Stomach (tissue), 9 donors: ENCODE data around the gene ETF1. TPM values are rescaled to one million over a fixed set of nuclear protein-coding genes. Genes with fewer than 3 reads are reported as not detected.

Experiments used
- DNase-seq, 2 donors: peaks; one replicate each; pipeline versions ENCODE4 v3.0.0 to v3.0.0-alpha.2; 2013 to 2019
- H3K27ac ChIP-seq, 5 donors: fragments of 200-600 bp in 4 of 5; sonication (generic) in 4 of 5; one replicate each; pipeline ENCODE4 v1.5.1; 2013 to 2019; ENCODE audit warnings: mild to moderate bottlenecking in 1 of 5, moderate library complexity in 1 of 5
- H3K27me3 ChIP-seq, 3 donors: fragments of 200-600 bp; sonication (generic); one replicate each; pipeline ENCODE4 v1.5.1; 2017 to 2019; ENCODE audit warnings: mixed run types in 1 of 3
- H3K36me3 ChIP-seq, 4 donors: fragments of 200-600 bp; sonication (generic); 1 replicate in 3 of 4; 2 replicates in 1 of 4; pipeline ENCODE4 v1.5.1; 2016 to 2019
- H3K4me1 ChIP-seq, 4 donors: fragments of 200-600 bp; sonication (generic); one replicate each; pipeline ENCODE4 v1.5.1; 2016 to 2019
- H3K4me3 ChIP-seq, 4 donors: fragments of 200-600 bp; sonication (generic) in 3 of 4; one replicate each; pipeline ENCODE4 v1.5.1; 2016 to 2019; ENCODE audit warnings: mild to moderate bottlenecking in 1 of 4
- H3K9me3 ChIP-seq, 4 donors: fragments of 200-600 bp; sonication (generic); one replicate each; pipeline ENCODE4 v1.5.1; 2016 to 2019
- EP300 ChIP-seq: sonication (generic); formaldehyde crosslinking; IDR thresholded peaks from one replicate; pipeline ENCODE4 v1.6.1; 2017; ENCODE audit warnings: antibody characterized with exemption
- POLR2A ChIP-seq, 4 donors: fragments of 450-650 bp; IDR thresholded peaks; one replicate each; pipeline ENCODE4 v1.6.1; 2016; ENCODE audit warnings: antibody characterized with exemption in 4 of 4, control low read depth in 2 of 4, mild to moderate bottlenecking in 1 of 4, moderate library complexity in 1 of 4
- POLR2AphosphoS5 ChIP-seq, 3 donors: sonication (generic); formaldehyde crosslinking; IDR thresholded peaks; one replicate each; pipeline ENCODE4 v1.6.1; 2016; ENCODE audit warnings: antibody characterized with exemption in 3 of 3
- WGBS, 5 donors: extraction: QIAGEN DNeasy Blood & Tissue Kit in 3 of 5; methylation state at CpG; one replicate each; pipeline versions ENCODE4 v1.1.5 to v1.1.7; 2013 to 2018; 5-methylcytosine and 5-hydroxymethylcytosine counted together
- intact Hi-C: fragments of 100-400 bp; cut with DNase I; formaldehyde crosslinking; loops from one replicate; pipeline ENCODE4 v1.15.1; 2023; ENCODE audit warnings: low total_unique reads
- polyA plus RNA-seq, 3 donors: library from polyadenylated mRNA; stranded (reverse); fragments of 200-250 nt; gene quantifications; one replicate each; pipeline ENCODE4 v1.2.3, GENCODE V29; 2013
- total RNA-seq, 5 donors: library from RNA; depleted of rRNA; stranded (reverse); fragments of >200 nt; gene quantifications; one replicate each; pipeline versions ENCODE4 v1.1.0 to v1.2.3, GENCODE V29; 2014 to 2016
- TF ChIP-seq, protein P1 (sequence below), 7 experiments: fragments of 450-650 bp in 4 of 7; fragments of 200-600 bp in 3 of 7; sonication (generic) in 3 of 7; IDR thresholded peaks; one replicate each; pipeline ENCODE4 v1.5.1; 2016 to 2019; ENCODE audit warnings: antibody characterized with exemption in 7 of 7, control low read depth in 2 of 7, mild to moderate bottlenecking in 1 of 7
- donor health status: healthy with polysubstance abuse.
- donor health status: Bipolar disorder and iron deficiency.
- donor health status: healthy.

ETF1 gene
- total and polyA plus RNA-seq, 8 donors = 9.0 to 119 (median 51.0) TPM

DNA sequence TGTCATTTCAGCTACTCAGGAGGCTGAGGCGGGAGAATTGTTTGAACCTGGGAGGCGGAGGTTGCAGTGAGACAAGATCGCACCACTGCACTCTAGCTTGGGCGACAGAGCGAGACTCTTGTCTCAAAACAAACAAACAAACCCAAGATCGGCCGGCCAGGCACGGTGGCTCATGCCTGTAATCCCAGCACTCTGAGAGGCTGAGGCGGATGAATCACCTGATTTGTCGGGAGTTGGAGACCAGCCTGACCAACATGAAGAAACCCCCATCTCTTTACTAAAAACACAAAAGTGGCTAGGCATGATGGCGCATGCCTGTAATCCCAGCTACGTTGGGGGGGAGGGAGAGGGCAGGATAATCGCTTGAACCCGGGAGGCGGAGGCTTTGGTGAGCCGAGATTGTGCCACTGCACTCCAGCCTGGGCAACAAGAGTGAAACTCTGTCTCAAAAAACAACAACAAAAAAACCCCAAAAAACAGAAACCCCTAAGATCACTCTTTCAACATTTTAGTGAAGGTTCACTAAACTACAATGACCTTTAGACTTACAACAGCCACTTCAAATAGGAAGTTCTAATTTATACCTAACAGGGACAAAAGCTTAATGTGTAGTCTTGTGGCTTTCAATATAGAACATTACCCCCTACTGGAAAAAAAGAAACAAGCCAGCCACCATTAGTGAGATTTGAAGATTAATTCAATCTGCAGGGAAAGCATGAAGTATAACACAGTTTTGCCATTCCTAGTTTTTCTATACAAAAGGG, 25.2 kb upstream of the ETF1 start:
- 79 to 85% (median 82%) methylated on average over 13 to 16 of the region's 16 CpGs for WGBS, 5 donors
- H3K27ac ChIP-seq = no peak overlapping the region
- no peaks in the 10 kb centered on the region for H3K9me3 ChIP-seq
- H3K27me3 ChIP-seq = no peaks in the 10 kb centered on the region
- DNase-seq = no peak
- TF ChIP-seq POLR2A (IDR thresholded peaks at IDR 0.05) (no peak), POLR2AphosphoS5 (IDR thresholded peaks at IDR 0.05) (no peak), EP300 (no peak)
- TF ChIP-seq, protein P1, sequence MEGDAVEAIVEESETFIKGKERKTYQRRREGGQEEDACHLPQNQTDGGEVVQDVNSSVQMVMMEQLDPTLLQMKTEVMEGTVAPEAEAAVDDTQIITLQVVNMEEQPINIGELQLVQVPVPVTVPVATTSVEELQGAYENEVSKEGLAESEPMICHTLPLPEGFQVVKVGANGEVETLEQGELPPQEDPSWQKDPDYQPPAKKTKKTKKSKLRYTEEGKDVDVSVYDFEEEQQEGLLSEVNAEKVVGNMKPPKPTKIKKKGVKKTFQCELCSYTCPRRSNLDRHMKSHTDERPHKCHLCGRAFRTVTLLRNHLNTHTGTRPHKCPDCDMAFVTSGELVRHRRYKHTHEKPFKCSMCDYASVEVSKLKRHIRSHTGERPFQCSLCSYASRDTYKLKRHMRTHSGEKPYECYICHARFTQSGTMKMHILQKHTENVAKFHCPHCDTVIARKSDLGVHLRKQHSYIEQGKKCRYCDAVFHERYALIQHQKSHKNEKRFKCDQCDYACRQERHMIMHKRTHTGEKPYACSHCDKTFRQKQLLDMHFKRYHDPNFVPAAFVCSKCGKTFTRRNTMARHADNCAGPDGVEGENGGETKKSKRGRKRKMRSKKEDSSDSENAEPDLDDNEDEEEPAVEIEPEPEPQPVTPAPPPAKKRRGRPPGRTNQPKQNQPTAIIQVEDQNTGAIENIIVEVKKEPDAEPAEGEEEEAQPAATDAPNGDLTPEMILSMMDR (IDR thresholded peaks at IDR 0.05) = no peak
- peaks cover 0 to 72% (median 41%) of the 10 kb centered on the region in 4 donors for H3K4me1 ChIP-seq
- H3K4me3 ChIP-seq = no peak overlapping the region
- H3K36me3 ChIP-seq = peaks cover 86 to 100% (median 100%) of the 10 kb centered on the region in 4 donors
- intact Hi-C loops = no loop called here

DNA sequence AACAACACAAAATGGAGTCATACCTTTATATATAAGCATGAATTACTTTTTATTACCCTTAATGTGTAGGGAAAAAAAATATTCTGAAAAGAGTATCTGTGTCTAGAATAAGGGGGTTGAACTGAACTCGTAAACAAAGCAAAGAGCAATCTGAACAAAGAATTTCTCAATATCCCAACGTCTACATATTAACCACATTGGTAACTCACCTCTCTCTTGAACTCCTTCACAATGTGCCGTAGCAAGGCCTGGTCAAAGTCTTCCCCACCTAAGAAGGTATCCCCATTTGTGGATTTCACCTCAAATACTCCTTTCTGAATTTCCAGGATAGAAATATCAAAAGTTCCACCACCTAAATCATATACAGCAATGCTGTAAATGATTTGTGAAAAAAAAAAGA, 23.8 kb upstream of the ETF1 start:
- no peak for DNase-seq
- no peak overlapping the region for H3K4me3 ChIP-seq
- no peak for TF ChIP-seq POLR2A (IDR thresholded peaks at IDR 0.05)
- no peak for TF ChIP-seq EP300
- TF ChIP-seq, protein P1 (IDR thresholded peaks at IDR 0.05) = no peak
- no peak for TF ChIP-seq POLR2AphosphoS5 (IDR thresholded peaks at IDR 0.05)
- H3K36me3 ChIP-seq = peaks cover 72 to 100% (median 100%) of the 10 kb centered on the region in 4 donors
- H3K9me3 ChIP-seq = no peaks in the 10 kb centered on the region
- no peak overlapping the region for H3K27ac ChIP-seq
- no peaks in the 10 kb centered on the region for H3K27me3 ChIP-seq
- peaks cover 0 to 60% (median 34%) of the 10 kb centered on the region in 4 donors for H3K4me1 ChIP-seq
- 72 to 77% (median 76%) methylated on average over 3 of the region's 3 CpGs for WGBS, 5 donors
- intact Hi-C loops = no loop called here

DNA sequence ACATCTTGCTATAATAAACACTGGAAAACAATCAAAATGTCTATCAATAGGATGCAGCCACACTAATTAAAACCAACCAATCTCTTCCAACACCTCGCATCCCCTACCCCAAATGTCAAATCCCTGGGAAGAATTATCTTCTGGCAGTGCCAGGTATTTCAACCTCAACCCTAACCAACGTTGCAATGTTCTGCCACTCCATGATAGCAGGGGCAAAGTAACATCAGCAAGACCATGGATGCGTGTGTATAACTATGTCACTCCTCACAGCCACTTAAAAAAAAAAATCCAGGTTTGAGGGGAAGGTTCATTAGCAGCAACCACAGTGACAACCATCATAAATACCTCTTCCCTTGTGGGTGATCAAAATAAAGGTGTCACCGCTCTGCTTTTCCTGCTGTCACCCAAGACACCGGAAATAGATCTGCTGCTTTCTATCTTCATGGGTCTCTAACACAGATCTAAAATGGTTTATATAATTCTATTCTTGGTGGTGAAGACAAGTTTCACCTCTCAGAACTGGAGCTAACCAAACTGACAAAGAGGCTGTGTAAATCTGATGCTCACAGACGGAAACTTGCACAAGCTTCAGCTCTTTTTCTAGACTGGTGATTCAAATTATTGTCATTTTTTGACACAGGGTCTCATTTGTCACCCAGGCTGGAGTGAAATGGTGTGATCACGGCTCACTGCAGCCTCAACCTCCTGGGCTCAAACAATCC, 22.2 kb upstream of the ETF1 start:
- H3K27ac ChIP-seq = no peak overlapping the region
- no peaks in the 10 kb centered on the region for H3K9me3 ChIP-seq
- 77 to 87% (median 81%) methylated on average over 7 of the region's 7 CpGs for WGBS, 5 donors
- H3K4me1 ChIP-seq = peaks cover 0 to 48% (median 26%) of the 10 kb centered on the region in 4 donors
- intact Hi-C loops = no loop called here
- peaks cover 73 to 100% (median 100%) of the 10 kb centered on the region in 4 donors for H3K36me3 ChIP-seq
- no peak overlapping the region for H3K4me3 ChIP-seq
- no peak for DNase-seq
- TF ChIP-seq, protein P1 (IDR thresholded peaks at IDR 0.05) = no peak
- TF ChIP-seq POLR2AphosphoS5 (IDR thresholded peaks at IDR 0.05) = peak in 1 of 3 donors; percentile 4
- no peaks in the 10 kb centered on the region for H3K27me3 ChIP-seq

DNA sequence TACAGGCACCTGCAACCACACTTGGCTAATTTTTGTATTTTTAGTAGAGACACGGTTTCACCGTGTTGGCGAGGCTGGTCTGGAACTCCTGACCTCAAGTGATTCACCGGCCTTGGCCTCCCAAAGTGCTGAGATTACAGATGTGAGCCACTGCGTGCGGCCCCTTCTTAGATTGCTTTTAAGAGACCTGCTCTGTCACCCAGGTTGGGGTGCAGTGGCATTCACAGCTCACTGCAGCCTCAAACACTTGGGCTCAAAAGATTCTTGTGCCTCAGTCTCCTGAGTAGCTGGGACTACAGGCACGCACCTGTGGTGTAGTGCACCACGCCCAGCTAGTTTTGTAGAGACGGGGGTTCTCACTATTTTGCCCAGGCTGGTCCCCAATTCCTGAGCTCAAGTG, 21.2 kb upstream of the ETF1 start:
- intact Hi-C loops = no loop called here
- 69 to 88% (median 83%) methylated on average over 9 of the region's 9 CpGs for WGBS, 5 donors
- Histone ChIP-seq H3K36me3 (peaks cover 73 to 100% (median 100%) of the 10 kb centered on the region in 4 donors), H3K4me3 (no peak overlapping the region), H3K27me3 (no peaks in the 10 kb centered on the region), H3K27ac (no peak overlapping the region), H3K4me1 (peaks cover 0 to 38% (median 17%) of the 10 kb centered on the region in 4 donors), H3K9me3 (no peaks in the 10 kb centered on the region)
- no peak for TF ChIP-seq POLR2A (IDR thresholded peaks at IDR 0.05)
- no peak for DNase-seq
